Transverse colon (tissue), 4 donors: ENCODE data around the gene PIK3C2G. TPM values are rescaled to one million over a fixed set of nuclear protein-coding genes. Genes with fewer than 3 reads are reported as not detected.
A peak's percentile ranks its signal among the peaks of the same experiment; 100 is the strongest.

Experiments used
- DNase-seq: peaks from one replicate; pipeline ENCODE4 v3.0.0-alpha.2; 2019
- H3K27ac ChIP-seq, 4 donors: fragments of 200-600 bp; sonication (generic); 2 replicates each; pipeline ENCODE4 v1.5.1; 2016 to 2018; ENCODE audit warnings: inconsistent platforms in 4 of 4
- H3K27me3 ChIP-seq: fragments of 200-600 bp; sonication (generic); 2 replicates; pipeline ENCODE4 v1.5.1; 2017; ENCODE audit warnings: inconsistent platforms
- H3K36me3 ChIP-seq, 4 donors: fragments of 200-600 bp; sonication (generic); 2 replicates each; pipeline ENCODE4 v1.5.1; 2017 to 2019; ENCODE audit warnings: inconsistent platforms in 4 of 4
- H3K4me1 ChIP-seq, 4 donors: fragments of 200-600 bp; sonication (generic); 2 replicates each; pipeline ENCODE4 v1.5.1; 2017 to 2020; ENCODE audit warnings: inconsistent platforms in 4 of 4
- H3K4me3 ChIP-seq, 4 donors: fragments of 200-600 bp; sonication (generic); 1 replicate in 1 of 4; 2 replicates in 3 of 4; pipeline versions ENCODE4 v1.5.1 to v1.6.1; 2017 to 2019; ENCODE audit warnings: inconsistent platforms in 4 of 4
- H3K9me3 ChIP-seq, 2 donors: fragments of 200-600 bp; sonication (generic); 2 replicates each; pipeline ENCODE4 v1.5.1; 2017 to 2019; ENCODE audit warnings: inconsistent platforms in 2 of 2
- CTCF ChIP-seq, 5 experiments: fragments of 200-600 bp in 3 of 5; fragments of 450-650 bp in 2 of 5; sonication (generic) in 3 of 5; IDR thresholded peaks; 1 replicate in 2 of 5; 2 replicates in 3 of 5; pipeline ENCODE4 v1.5.1; 2016 to 2017; ENCODE audit warnings: antibody characterized with exemption in 5 of 5, inconsistent platforms in 3 of 5, mild to moderate bottlenecking in 2 of 5, moderate library complexity in 1 of 5
- EP300 ChIP-seq: sonication (generic); formaldehyde crosslinking; IDR thresholded peaks from one replicate; pipeline ENCODE4 v1.6.1; 2017; ENCODE audit warnings: antibody characterized with exemption, low read depth
- POLR2A ChIP-seq: fragments of 450-650 bp; IDR thresholded peaks from one replicate; pipeline ENCODE4 v1.6.1; 2016; ENCODE audit warnings: antibody characterized with exemption, mild to moderate bottlenecking, moderate library complexity
- POLR2AphosphoS5 ChIP-seq, 3 donors: sonication (generic); formaldehyde crosslinking; IDR thresholded peaks; one replicate each; pipeline ENCODE4 v1.6.1; 2016; ENCODE audit warnings: antibody characterized with exemption in 3 of 3
- WGBS, 2 donors: methylation state at CpG; one replicate each; pipeline ENCODE4 v1.1.5; 2018; ENCODE audit warnings: low coverage in 1 of 2; 5-methylcytosine and 5-hydroxymethylcytosine counted together
- in situ Hi-C, 4 donors: fragments of 200-750 bp; cut with MboI; loops; one replicate each; pipeline versions ENCODE4 v1.15.0 to v1.15.1; 2017; ENCODE audit warnings: low sequenced_read_pairs in 3 of 4, low pct_ligation_motif_present in 1 of 4, low pct_unique_long_range_greater_than_20kb in 1 of 4
- intact Hi-C: fragments of 100-400 bp; cut with DNase I; formaldehyde crosslinking; loops from one replicate; pipeline ENCODE4 v1.15.1; 2023; ENCODE audit warnings: low total_unique reads
- total RNA-seq, 4 donors: library from RNA; depleted of rRNA; stranded (reverse); fragments of >200 nt; gene quantifications; one replicate each; pipeline ENCODE4 v1.1.0, GENCODE V29; 2016

The PIK3C2G gene
- total RNA-seq, 4 donors from 2014 or later, result 0.32 to 2.7 (median 1.1) TPM

GRCh38 chr12:18296909-18297280 lies 35.6 kb downstream of the PIK3C2G start:
- intact Hi-C loops (no loop called here), in situ Hi-C loops (no loop called here)
- Histone ChIP-seq H3K4me3 (peak overlapping the region in 2 of 4 donors; percentile 8 to 19), H3K27ac (no peak overlapping the region), H3K4me1 (no peaks in the 10 kb centered on the region), H3K36me3 (no peaks in the 10 kb centered on the region), H3K27me3 (no peaks in the 10 kb centered on the region), H3K9me3 (peaks cover 10 to 12% of the 10 kb centered on the region in 2 donors)
- DNase-seq, result no peak
- TF ChIP-seq POLR2A (no peak), POLR2AphosphoS5 (IDR thresholded peaks at IDR 0.05) (no peak), EP300 (no peak), CTCF (IDR thresholded peaks at IDR 0.05) (no peak)
- 40 to 57% methylated on average over 3 of the region's 3 CpGs for WGBS, 2 donors

DNA sequence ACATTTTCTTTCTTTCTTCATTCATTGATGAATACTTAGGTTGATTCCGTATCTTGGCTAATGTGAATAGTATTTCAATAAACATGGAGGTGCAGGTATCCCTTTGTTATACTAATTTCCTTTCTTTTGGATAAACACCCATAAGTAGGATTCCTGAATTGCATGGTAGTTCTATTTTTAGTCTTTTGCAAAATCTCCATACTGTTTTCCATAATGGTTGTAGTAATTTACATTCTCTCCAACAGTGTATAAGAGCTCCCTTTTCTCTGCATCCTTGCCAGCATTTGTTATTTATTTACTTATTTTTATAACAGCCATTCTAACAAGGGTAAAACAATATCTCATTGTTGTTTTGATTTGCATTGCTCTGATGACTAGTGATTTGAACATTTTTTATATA lies 36.6 kb downstream of the PIK3C2G start:
- in situ Hi-C loops, result no loop called here
- Histone ChIP-seq H3K27ac (no peak overlapping the region), H3K36me3 (no peaks in the 10 kb centered on the region), H3K4me3 (no peak overlapping the region), H3K4me1 (no peaks in the 10 kb centered on the region), H3K27me3 (no peaks in the 10 kb centered on the region), H3K9me3 (peaks cover 10 to 12% of the 10 kb centered on the region in 2 donors)
- WGBS, 2 donors, result 76 to 85% methylated on average over 1 of the region's 1 CpG
- TF ChIP-seq EP300 (no peak), POLR2AphosphoS5 (IDR thresholded peaks at IDR 0.05) (no peak), CTCF (IDR thresholded peaks at IDR 0.05) (no peak), POLR2A (no peak)
- no peak for DNase-seq
- intact Hi-C loops, result no loop called here

- in situ Hi-C loops (no loop called here), intact Hi-C loops (no loop called here)
- TF ChIP-seq EP300, result no peak
- no peak for TF ChIP-seq CTCF (IDR thresholded peaks at IDR 0.05)
- no peak for TF ChIP-seq POLR2AphosphoS5 (IDR thresholded peaks at IDR 0.05)
- no peak for TF ChIP-seq POLR2A
- H3K9me3 ChIP-seq, result peaks cover 10 to 12% of the 10 kb centered on the region in 2 donors
- H3K27ac ChIP-seq, result no peak overlapping the region
- no peak overlapping the region for H3K4me3 ChIP-seq
- no peaks in the 10 kb centered on the region for H3K4me1 ChIP-seq
- H3K36me3 ChIP-seq, result no peaks in the 10 kb centered on the region
- no peaks in the 10 kb centered on the region for H3K27me3 ChIP-seq
- DNase-seq, result no peak
- 84% methylated on average over 5 of the region's 5 CpGs; no CpG with 5 or more reads in 1 of the 2 donors for WGBS, 2 donors
These were observed 41.6 kb downstream of the PIK3C2G start for GRCh38 chr12:18302809-18303430.

DNA sequence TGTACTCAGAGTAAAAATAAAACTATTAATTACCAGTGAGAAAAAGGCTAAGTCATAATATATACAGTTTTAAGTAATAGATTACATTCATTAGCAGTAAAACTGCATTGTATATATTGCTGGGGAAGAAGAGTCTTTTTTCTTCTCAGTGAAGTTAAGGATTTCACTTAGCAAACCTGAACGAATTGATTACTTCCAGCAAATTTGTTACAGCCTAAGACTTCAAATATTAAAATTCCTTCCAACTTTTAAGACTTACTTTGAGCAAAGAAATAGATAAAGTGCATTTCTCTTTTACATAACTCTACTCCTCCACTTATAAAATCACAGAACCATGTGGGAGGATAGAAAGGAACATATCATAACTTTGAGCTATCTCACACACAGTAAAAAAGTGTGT lies 43.3 kb downstream of the PIK3C2G start:
- in situ Hi-C loops, result no loop called here
- TF ChIP-seq CTCF (IDR thresholded peaks at IDR 0.05) (no peak), POLR2AphosphoS5 (IDR thresholded peaks at IDR 0.05) (no peak)
- Histone ChIP-seq H3K4me1 (no peaks in the 10 kb centered on the region), H3K27me3 (no peaks in the 10 kb centered on the region), H3K4me3 (no peak overlapping the region), H3K36me3 (no peaks in the 10 kb centered on the region), H3K27ac (no peak overlapping the region), H3K9me3 (peaks cover 10 to 12% of the 10 kb centered on the region in 2 donors)
- DNase-seq, result no peak
- intact Hi-C loops, result no loop called here
- 25 to 39% methylated on average over 1 of the region's 1 CpG for WGBS, 2 donors
